ENCODE data around the gene SAT2. TPM values are rescaled to one million over a fixed set of nuclear protein-coding genes. Genes with fewer than 3 reads are reported as not detected.
A peak's percentile ranks its signal among the peaks of the same experiment; 100 is the strongest.
"Not testable (repeated sequence)": the region's sequence is repeated elsewhere in the genome, so short reads cannot be mapped to it uniquely, and the experiment has no call there.

Gene SAT2
- total RNA-seq: 120 TPM

- DNase-seq (ENCODE audit: low spot score): peak; percentile 95
Measured at GRCh38 chr17:7627250-7628121, at the start of gene SAT2. TSS of gene SAT2 (minus strand) at chr17:7627821. CDS start at chr17:7627635, 186 bp downstream.

DNA sequence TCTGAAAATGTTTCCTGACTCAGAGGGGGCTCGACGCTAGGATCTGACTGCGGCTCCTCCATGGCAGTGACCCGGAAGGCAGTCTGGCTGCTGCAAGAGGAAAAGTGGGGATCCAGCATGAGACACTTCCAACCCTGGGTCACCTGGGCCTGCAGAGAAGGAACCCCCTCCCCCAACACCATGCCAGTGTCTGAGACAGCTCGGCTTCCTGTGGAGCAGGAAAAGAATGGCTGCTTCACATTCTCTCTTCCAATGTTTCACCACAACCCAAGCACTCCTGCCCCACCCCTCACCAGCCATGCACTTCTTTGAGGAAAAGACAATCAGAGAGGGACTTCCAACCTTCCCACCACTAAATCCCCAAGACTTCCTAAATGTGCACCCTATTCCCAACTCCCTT, 48.9 kb upstream of the SAT2 start:
- no peak for DNase-seq (ENCODE audit: low spot score)

DNA sequence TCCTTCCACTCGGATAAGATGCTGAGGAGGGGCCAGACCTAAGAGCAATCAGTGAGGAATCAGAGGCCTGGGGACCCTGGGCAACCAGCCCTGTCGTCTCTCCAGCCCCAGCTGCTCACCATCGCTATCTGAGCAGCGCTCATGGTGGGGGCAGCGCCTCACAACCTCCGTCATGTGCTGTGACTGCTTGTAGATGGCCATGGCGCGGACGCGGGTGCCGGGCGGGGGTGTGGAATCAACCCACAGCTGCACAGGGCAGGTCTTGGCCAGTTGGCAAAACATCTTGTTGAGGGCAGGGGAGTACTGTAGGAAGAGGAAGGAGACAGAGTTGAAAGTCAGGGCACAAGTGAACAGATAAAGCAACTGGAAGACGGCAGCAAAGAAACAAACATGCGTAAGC, 47.3 kb upstream of the SAT2 start:
- no peak for DNase-seq (ENCODE audit: low spot score)

DNA sequence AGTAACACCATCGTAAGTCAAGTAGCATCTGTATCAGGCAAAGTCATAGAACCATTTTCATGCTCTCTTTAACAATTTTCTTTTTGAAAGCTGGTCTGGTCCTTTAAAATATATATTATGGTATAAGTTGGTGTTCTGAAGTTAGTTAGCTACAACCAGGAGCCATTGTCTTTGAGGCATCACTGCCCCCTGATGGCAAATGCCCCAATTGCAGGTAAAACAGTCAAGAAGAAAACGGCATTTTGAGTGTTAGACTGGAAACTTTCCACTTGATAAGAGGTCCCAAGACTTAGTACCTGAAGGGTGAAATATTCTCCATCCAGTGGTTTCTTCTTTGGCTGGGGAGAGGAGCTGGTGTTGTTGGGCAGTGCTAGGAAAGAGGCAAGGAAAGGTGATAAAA, 45.6 kb upstream of the SAT2 start:
- no peak for DNase-seq (ENCODE audit: low spot score)

- no peak for DNase-seq (ENCODE audit: low spot score)
Measured at GRCh38 chr17:7668482-7668881, 40.9 kb upstream of the SAT2 start.

DNA sequence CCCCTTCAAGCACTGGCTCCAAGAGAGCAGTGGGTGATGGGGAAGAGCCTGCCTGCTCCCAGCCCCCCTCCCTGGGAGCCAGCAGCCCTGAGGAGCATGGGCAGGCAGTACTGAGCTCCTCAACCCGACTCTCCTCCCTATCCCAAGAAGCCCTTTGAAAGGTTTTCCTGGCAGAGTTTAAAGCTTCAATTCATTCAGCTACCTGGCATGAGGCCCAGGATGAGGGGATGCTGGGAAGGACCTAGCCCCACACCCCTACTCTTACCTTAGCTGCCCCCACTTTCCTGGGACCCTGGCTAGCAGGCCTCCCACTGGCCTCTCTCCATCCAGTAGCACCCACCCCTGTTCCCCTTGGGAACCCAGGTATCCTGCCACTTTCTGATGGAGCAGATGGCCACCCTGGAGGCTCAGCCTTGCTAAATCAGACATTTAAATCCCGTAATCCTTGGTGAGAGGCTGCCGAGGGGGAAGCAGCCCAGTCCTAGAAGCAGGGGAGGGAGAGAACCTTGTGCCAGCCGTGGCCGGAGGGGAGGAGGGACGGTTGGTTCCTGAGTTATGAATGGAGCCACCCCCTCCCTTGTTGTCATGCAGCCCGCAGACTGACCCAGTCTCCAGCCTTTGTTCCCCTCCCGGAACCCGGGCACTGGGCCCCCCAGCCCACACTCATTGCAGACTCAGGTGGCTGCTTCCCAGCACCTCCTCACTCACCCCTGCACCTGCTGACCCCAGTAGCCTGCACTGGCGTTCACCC, 40.2 kb upstream of the SAT2 start:
- no peak for DNase-seq (ENCODE audit: low spot score)

GRCh38 chr17:7656958-7657609, 29.5 kb upstream of the SAT2 start:
- peak; percentile 19 for DNase-seq (ENCODE audit: low spot score)

DNA sequence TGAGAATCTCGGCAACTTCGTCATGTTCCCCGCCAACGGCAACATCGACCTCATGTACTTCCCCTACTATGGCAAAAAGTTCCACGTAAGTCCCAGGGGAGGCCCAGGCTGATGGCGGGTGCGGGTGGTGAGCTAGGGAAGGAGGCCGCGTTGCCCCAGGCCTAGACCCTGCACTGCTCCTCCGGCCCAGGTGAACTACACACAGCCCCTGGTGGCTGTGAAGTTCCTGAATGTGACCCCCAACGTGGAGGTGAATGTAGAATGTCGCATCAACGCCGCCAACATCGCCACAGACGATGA, 27.9 kb upstream of the SAT2 start:
- no peak for DNase-seq (ENCODE audit: low spot score)

- DNase-seq (ENCODE audit: low spot score): no peak
Measured at GRCh38 chr17:7654832-7655540, 27.4 kb upstream of the SAT2 start.

GRCh38 chr17:7652388-7653356, 25.1 kb upstream of the SAT2 start:
- no peak for DNase-seq (ENCODE audit: low spot score)

- no peak for DNase-seq (ENCODE audit: low spot score)
Measured at GRCh38 chr17:7651665-7652387, 24.2 kb upstream of the SAT2 start.

- DNase-seq (ENCODE audit: low spot score): no peak
Measured at GRCh38 chr17:7651097-7651664, 23.6 kb upstream of the SAT2 start.

GRCh38 chr17:7650509-7651096, 23.0 kb upstream of the SAT2 start, which contains the start of gene ATP1B2:
TSS of gene ATP1B2 (plus strand) at chr17:7650926. CDS start at chr17:7651519, 593 bp downstream.
- peak; percentile 58 for DNase-seq (ENCODE audit: low spot score)

DNA sequence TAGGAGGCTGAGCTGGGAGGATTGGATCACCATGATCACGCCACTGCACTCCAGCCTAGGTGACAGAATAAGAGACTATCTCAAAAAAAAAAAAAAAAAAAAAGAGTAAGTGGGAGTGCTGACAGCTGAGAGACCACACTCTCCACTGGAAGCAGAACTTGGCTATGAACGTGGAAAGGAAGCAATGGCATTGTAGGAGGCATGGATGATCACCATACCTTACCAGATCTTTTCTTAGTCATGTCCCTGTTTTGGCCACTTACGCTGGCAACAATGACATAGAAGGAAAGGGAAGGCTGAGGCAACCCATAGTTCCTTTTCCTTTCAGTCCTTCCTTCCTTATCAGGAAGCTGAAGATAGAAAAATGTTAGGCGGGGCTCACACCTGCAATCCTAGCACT, 19.4 kb upstream of the SAT2 start:
- DNase-seq (ENCODE audit: low spot score): no peak

GRCh38 chr17:7646457-7646856, 18.8 kb upstream of the SAT2 start:
- no peak for DNase-seq (ENCODE audit: low spot score)

DNA sequence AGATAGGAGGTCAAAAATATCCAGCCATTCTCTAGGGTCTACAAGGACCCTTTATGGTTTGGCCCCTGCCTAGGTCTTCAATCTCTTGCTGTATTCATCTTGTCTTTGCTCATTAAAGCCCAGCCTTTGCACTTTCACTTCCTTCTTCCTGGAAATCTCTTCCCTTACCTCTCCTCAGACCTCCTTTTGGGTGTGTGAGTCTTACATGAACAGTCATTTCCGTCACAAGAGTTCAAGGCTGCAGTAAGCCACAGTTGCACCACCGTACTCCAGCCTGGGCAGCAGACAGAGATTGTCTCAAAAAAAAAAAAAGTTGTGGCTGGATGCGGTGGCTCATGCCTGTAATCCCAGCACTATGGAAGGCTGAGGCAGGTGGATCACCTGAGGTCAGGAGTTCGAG, 17.2 kb upstream of the SAT2 start:
- DNase-seq (ENCODE audit: low spot score): no peak

DNA sequence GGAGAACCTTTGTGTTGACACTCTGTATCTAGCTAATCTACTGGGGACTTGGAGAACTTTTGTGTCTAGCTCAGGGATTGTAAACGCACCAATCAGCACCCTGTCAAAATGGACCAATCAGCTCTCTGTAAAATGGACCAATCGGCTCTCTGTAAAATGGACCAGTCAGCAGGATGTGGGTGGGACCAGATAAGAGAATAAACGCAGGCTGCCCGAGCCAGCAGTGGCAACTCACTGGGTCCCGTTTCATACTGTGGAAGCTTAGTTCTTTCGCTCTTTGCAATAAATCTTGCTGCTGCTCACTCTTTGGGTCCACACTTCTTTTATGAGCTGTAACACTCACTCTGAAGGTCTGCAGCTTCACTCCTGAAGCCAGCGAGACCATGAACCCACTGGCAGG, 14.0 kb upstream of the SAT2 start:
- not testable (repeated sequence) for DNase-seq (ENCODE audit: low spot score)

DNA sequence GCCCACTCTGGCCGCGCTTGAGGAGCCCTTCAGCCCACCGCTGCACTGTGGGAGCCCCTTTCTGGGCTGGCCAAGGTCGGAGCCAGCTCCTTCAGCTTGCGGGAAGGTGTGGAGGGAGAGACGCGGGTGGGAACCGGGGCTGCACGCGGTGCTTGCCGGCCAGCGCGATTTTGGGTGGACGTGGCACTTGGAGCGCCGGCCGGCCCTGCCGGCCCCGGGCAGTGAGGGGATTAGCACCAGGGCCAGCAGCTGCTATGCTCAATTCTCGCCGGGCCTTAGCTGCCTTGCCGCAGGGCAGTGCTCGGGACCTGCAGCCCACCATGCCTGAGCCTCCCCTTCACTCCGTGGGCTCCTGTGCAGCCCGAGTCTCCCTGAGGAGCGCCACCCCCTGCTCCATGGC, 13.2 kb upstream of the SAT2 start:
- DNase-seq (ENCODE audit: low spot score): no peak

DNA sequence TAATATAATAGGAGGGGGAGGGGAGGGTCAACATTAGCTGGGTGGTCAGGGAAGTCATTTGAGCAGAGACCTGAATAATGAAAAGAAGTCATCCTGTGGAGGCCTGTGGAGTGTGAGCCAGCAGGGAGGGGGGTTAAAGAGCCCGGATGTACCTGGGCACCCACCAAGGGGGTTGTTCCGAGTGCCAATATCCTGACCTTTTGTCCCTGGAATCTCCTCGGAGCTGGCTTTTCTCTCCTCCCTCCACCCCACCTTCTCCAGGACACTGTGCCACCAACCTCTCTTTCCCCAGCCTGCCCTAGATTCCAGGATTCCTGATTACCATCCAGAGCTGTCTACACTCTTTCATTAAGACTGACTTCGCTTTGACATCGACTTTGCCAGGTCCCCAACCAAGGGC, 8.5 kb upstream of the SAT2 start:
- no peak for DNase-seq (ENCODE audit: low spot score)
